A673 (cell line): Measurements from ENCODE around the gene FOXD4L1. TPM values are rescaled to one million over a fixed set of nuclear protein-coding genes. Genes with fewer than 3 reads are reported as not detected.
A peak's percentile ranks its signal among the peaks of the same experiment; 100 is the strongest.
"Not testable (repeated sequence)": the region's sequence is repeated elsewhere in the genome, so short reads cannot be mapped to it uniquely, and the experiment has no call there.

ENCODE experiments used
- BruUV-seq: library from RNA; stranded (reverse); fragments of 400-500 nt; replicated peaks from 2 replicates; lab custom pipeline; 2021; lab: Mats Ljungman, UMichigan
- CTCF ChIA-PET: fragments of 300-600 bp; sonication (Branson Sonifier 250); formaldehyde crosslinking; loops from one replicate; lab custom pipeline; 2022; ENCODE audit warnings: antibody characterized with exemption; lab: Charles Lee
- POLR2A ChIA-PET: fragments of 300-600 bp; sonication (Branson Sonifier 250); formaldehyde crosslinking; loops from one replicate; lab custom pipeline; 2022; ENCODE audit warnings: antibody characterized with exemption; ENCODE audit not compliant: low non-redundant PET; lab: Charles Lee
- DNase-seq: peaks from one replicate; pipeline ENCODE4 v3.0.0-alpha.2; 2015; ENCODE audit warnings: low spot score
- H3K27ac ChIP-seq: fragments of 200-600 bp; sonication (generic); 2 replicates; pipeline ENCODE4 v1.5.1; 2016; ENCODE audit warnings: mixed run types, low read depth, mild to moderate bottlenecking, mixed read lengths, antibody characterized with exemption, low read length; ENCODE audit not compliant: poor library complexity, severe bottlenecking
- H3K27me3 ChIP-seq: fragments of 200-600 bp; sonication (generic); replicated peaks from 2 replicates; pipeline ENCODE4 v1.6.1; 2017; ENCODE audit warnings: mixed run types, low read depth, mild to moderate bottlenecking, mixed read lengths, antibody characterized with exemption, low read length; ENCODE audit not compliant: insufficient read depth, poor library complexity
- H3K36me3 ChIP-seq: fragments of 200-600 bp; sonication (generic); 2 replicates; pipeline ENCODE4 v1.6.1; 2016; ENCODE audit warnings: mixed run types, mild to moderate bottlenecking, mixed read lengths, antibody characterized with exemption, low read length; ENCODE audit not compliant: insufficient read depth, poor library complexity, severe bottlenecking
- H3K4me1 ChIP-seq: fragments of 200-600 bp; sonication (generic); 2 replicates; pipeline ENCODE4 v1.6.1; 2017; ENCODE audit warnings: mixed run types, mild to moderate bottlenecking, mixed read lengths, antibody characterized with exemption, low read length; ENCODE audit not compliant: insufficient read depth, poor library complexity, severe bottlenecking
- H3K4me3 ChIP-seq: fragments of 200-600 bp; sonication (generic); 2 replicates; pipeline ENCODE4 v1.5.1; 2016; ENCODE audit warnings: low read depth, mixed run types, mild to moderate bottlenecking, mixed read lengths, low read length; ENCODE audit not compliant: poor library complexity, severe bottlenecking
- H3K9me3 ChIP-seq: fragments of 200-600 bp; sonication (generic); 2 replicates; pipeline ENCODE4 v1.6.1; 2016; ENCODE audit warnings: mixed run types, low read depth, mild to moderate bottlenecking, mixed read lengths, antibody characterized with exemption, low read length; ENCODE audit not compliant: poor library complexity, severe bottlenecking
- EZH2 ChIP-seq: fragments of 200-600 bp; sonication (generic); IDR thresholded peaks from 2 replicates; pipeline ENCODE4 v1.6.1; 2017; ENCODE audit warnings: borderline replicate concordance, low read depth, mild to moderate bottlenecking, mixed read lengths, antibody characterized with exemption, low read length; ENCODE audit not compliant: poor library complexity, severe bottlenecking
- intact Hi-C: fragments of 100-400 bp; cut with micrococcal nuclease; formaldehyde crosslinking; loops from one replicate; pipeline ENCODE4 v1.10.0; 2022; ENCODE audit not compliant: unreplicated experiment
- total RNA-seq: library from RNA; stranded (reverse); gene quantifications from 2 replicates; pipeline ENCODE4 v1.2.3, GENCODE V29; 2021

The FOXD4L1 gene
- total RNA-seq, 1 experiment from 2014 or later = not detected

GRCh38 chr2:113541976-113542485 lies 43.6 kb downstream of the FOXD4L1 start:
- BruUV-seq, DNase-seq, POLR2A ChIA-PET, H3K9me3 ChIP-seq, H3K36me3 ChIP-seq, H3K4me1 ChIP-seq, CTCF ChIA-PET, H3K27ac ChIP-seq: not testable (repeated sequence)
- H3K4me3 ChIP-seq = peak overlapping the region; percentile 32
- H3K27me3 ChIP-seq = peaks cover 11% of the 10 kb centered on the region
- peak; percentile 57 for TF ChIP-seq EZH2
- intact Hi-C loops = loop anchor here (10.0 kb wide), 1 partner anchor 153 kb away; no protein-coding TSS in a partner anchor

- H3K4me3 ChIP-seq, H3K27ac ChIP-seq, H3K4me1 ChIP-seq, H3K9me3 ChIP-seq, H3K36me3 ChIP-seq, DNase-seq, CTCF ChIA-PET, POLR2A ChIA-PET, BruUV-seq: not testable (repeated sequence)
- H3K27me3 ChIP-seq = peaks cover 11% of the 10 kb centered on the region
- intact Hi-C loops = loop anchor here (10.0 kb wide), 1 partner anchor 152 kb away; no protein-coding TSS in a partner anchor
Observed at GRCh38 chr2:113542529-113542928, 44.1 kb downstream of the FOXD4L1 start.

Other genes with a start within 250 kb of the FOXD4L1 start
- 3.1 and 3.2 TPM in 2 replicates for gene PAX8, start 219.7 kb upstream of the FOXD4L1 start, total RNA-seq
- 54.6 and 65.5 TPM in 2 replicates for gene ZNG1B, start 61.0 kb upstream of the FOXD4L1 start, total RNA-seq
- gene RABL2A, start 128.6 kb downstream of the FOXD4L1 start, total RNA-seq = 17.8 and 21.2 TPM in 2 replicates